RWPE2 (cell line): ENCODE measurements around the gene UBE2R2.
"Not testable (repeated sequence)": the region's sequence is repeated elsewhere in the genome, so short reads cannot be mapped to it uniquely, and the experiment has no call there.

ENCODE experiments used
- ATAC-seq: fragments of 200-7000 bp; cut with Tn5 transposase; 3 replicates; pipeline ENCODE4 v1.9.1; 2021; ENCODE audit warnings: low read depth
- DNase-seq: peaks from one replicate; pipeline ENCODE4 v3.0.0-alpha.2; 2020; ENCODE audit warnings: low spot score
- H3K27ac ChIP-seq: fragments of 450-650 bp; 2 replicates; pipeline ENCODE4 v1.5.1; 2017; ENCODE audit warnings: mild to moderate bottlenecking; ENCODE audit not compliant: poor library complexity, severe bottlenecking
- H3K27me3 ChIP-seq: fragments of 250-450 bp; sonication (Bioruptor Pico); 2 replicates; pipeline ENCODE4 v1.5.1; 2021; ENCODE audit warnings: mild to moderate bottlenecking, moderate library complexity; ENCODE audit not compliant: insufficient read depth, poor library complexity, severe bottlenecking
- H3K36me3 ChIP-seq: fragments of 250-450 bp; sonication (Bioruptor Pico); 2 replicates; pipeline ENCODE4 v1.5.1; 2020; ENCODE audit warnings: low read depth, mild to moderate bottlenecking, moderate library complexity
- H3K4me1 ChIP-seq: fragments of 250-450 bp; sonication (Bioruptor Pico); 2 replicates; pipeline ENCODE4 v1.5.1; 2021; ENCODE audit warnings: mild to moderate bottlenecking, moderate library complexity; ENCODE audit not compliant: insufficient read depth, poor library complexity, severe bottlenecking
- H3K4me3 ChIP-seq: fragments of 250-450 bp; sonication (Bioruptor Pico); 2 replicates; pipeline ENCODE4 v1.5.1; 2021; ENCODE audit warnings: mild to moderate bottlenecking, moderate library complexity; ENCODE audit not compliant: severe bottlenecking
- H3K9me3 ChIP-seq: fragments of 250-450 bp; sonication (Bioruptor Pico); 2 replicates; pipeline ENCODE4 v1.5.1; 2021; ENCODE audit warnings: mild to moderate bottlenecking, moderate library complexity; ENCODE audit not compliant: severe bottlenecking
- CTCF ChIP-seq: fragments of 450-650 bp; IDR thresholded peaks from one replicate; pipeline ENCODE4 v1.5.1; 2017; ENCODE audit warnings: mild to moderate bottlenecking, moderate library complexity; ENCODE audit not compliant: poor library complexity, severe bottlenecking

UBE2R2 gene, protein sequence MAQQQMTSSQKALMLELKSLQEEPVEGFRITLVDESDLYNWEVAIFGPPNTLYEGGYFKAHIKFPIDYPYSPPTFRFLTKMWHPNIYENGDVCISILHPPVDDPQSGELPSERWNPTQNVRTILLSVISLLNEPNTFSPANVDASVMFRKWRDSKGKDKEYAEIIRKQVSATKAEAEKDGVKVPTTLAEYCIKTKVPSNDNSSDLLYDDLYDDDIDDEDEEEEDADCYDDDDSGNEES

GRCh38 chr9:33816327-33817252 lies at the start of gene UBE2R2:
TSS of gene UBE2R2 (plus strand) at chr9:33817160. CDS start at chr9:33817758, 598 bp downstream.
- no peak for TF ChIP-seq CTCF
- Histone ChIP-seq H3K27ac (peak within 1 kb of the TSS; percentile 89), H3K36me3 (no peaks in the 10 kb centered on the region; the same call in 1 of the 2 replicates), H3K4me3 (peak within 1 kb of the TSS; percentile 83), H3K27me3 (no peaks in the 10 kb centered on the region), H3K4me1 (peaks cover 32% of the 10 kb centered on the region), H3K9me3 (no peaks in the 10 kb centered on the region)
- DNase-seq (peak; percentile 83), ATAC-seq (peak; percentile 65)

GRCh38 chr9:33770156-33770880 lies 46.6 kb upstream of the UBE2R2 start:
- not testable (repeated sequence) for H3K27me3 ChIP-seq

DNA sequence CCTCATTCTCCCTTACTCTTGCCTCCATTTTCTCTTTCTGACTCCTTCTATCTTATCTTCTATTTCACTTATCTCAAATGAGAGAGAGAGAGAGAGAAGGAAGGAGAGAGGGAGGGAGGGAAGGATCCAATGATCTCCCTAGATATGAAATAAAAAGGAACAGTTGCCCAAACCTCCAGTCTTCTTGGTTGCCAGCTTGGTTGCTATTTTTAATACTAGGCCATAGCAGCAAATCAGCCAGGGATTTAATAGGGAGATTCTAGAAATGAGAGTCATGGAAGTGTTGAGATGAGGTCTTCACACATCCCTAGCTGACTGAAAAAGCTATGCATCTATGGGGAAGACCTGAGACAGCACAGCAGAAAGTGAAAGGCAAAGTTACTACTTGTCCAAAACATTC lies 43.8 kb upstream of the UBE2R2 start:
- not testable (repeated sequence) for H3K27me3 ChIP-seq, ATAC-seq, H3K9me3 ChIP-seq, H3K4me3 ChIP-seq, H3K36me3 ChIP-seq, DNase-seq
- peak overlapping the region; percentile 97 for H3K27ac ChIP-seq
- peaks cover 32% of the 10 kb centered on the region for H3K4me1 ChIP-seq

More at GRCh38 chr9:33770156-33770880, 46.6 kb upstream of the UBE2R2 start:
- H3K4me3 ChIP-seq, DNase-seq, H3K9me3 ChIP-seq: not testable (repeated sequence)
- Histone ChIP-seq H3K4me1 (peaks cover 57% of the 10 kb centered on the region), H3K36me3 (peaks cover 12% of the 10 kb centered on the region), H3K27ac (peak overlapping the region; percentile 97)
- peak; percentile 57 for ATAC-seq

- peak; percentile 37; the same call in 2 of the 3 replicates for ATAC-seq
- H3K36me3 ChIP-seq, H3K9me3 ChIP-seq, DNase-seq, H3K27me3 ChIP-seq, H3K4me3 ChIP-seq: not testable (repeated sequence)
- Histone ChIP-seq H3K4me1 (peaks cover 40% of the 10 kb centered on the region), H3K27ac (peak overlapping the region; percentile 97)
Observed at GRCh38 chr9:33774074-33774659, 42.8 kb upstream of the UBE2R2 start.

DNA sequence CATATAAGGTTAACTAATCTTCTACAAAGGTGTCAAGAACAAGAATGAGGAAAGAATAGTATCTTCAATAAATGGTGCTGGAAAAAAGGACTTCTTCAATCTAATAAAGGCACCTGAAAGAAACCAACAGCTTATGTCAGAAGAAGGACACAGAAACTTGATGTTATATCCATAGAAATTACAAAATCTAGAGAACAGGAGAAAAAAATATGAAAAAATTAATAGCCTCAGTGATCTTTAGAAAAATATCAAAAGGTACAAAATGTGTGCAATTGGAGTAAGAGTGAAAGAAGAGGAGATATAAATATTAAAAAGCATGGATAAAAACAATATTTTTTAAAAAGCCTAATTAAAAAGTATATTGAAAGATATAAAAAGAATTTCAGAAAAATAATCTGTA lies 40.4 kb upstream of the UBE2R2 start:
- peaks cover 46% of the 10 kb centered on the region for H3K4me1 ChIP-seq
- H3K36me3 ChIP-seq, result peaks cover 18% of the 10 kb centered on the region
- H3K9me3 ChIP-seq, result peaks cover 4% of the 10 kb centered on the region
- DNase-seq (no peak), ATAC-seq (no peak)
- TF ChIP-seq CTCF, result no peak
- no peaks in the 10 kb centered on the region for H3K27me3 ChIP-seq
- no peak overlapping the region for H3K4me3 ChIP-seq
- H3K27ac ChIP-seq, result peak overlapping the region; percentile 97
